Measurements from ENCODE around the gene FOSB.
A peak's percentile ranks its signal among the peaks of the same experiment; 100 is the strongest.

Gene FOSB

GRCh38 chr19:45468803-45469131, 971 bp downstream of the FOSB start:
- DNase-seq: no peak

GRCh38 chr19:45469132-45469944, 1.5 kb downstream of the FOSB start:
- peak; percentile 96 for DNase-seq

GRCh38 chr19:45469945-45470761, 2.4 kb downstream of the FOSB start:
- no peak for DNase-seq

- no peak for DNase-seq
Observed at GRCh38 chr19:45470762-45471081, 2.9 kb downstream of the FOSB start.

GRCh38 chr19:45471111-45471930, 3.5 kb downstream of the FOSB start:
- DNase-seq: no peak

- no peak for DNase-seq
Observed at GRCh38 chr19:45471931-45472562, 4.3 kb downstream of the FOSB start.

- no peak for DNase-seq
Observed at GRCh38 chr19:45472563-45473366, 5.0 kb downstream of the FOSB start.

- no peak for DNase-seq
Observed at GRCh38 chr19:45473367-45473681, 5.5 kb downstream of the FOSB start.

- no peak for DNase-seq
Observed at GRCh38 chr19:45473682-45474605, 6.1 kb downstream of the FOSB start.

- DNase-seq: no peak
Observed at GRCh38 chr19:45474606-45475521, 7.1 kb downstream of the FOSB start.

GRCh38 chr19:45475537-45476291, 7.9 kb downstream of the FOSB start:
- DNase-seq: no peak

GRCh38 chr19:45476304-45476703, 8.5 kb downstream of the FOSB start:
- no peak for DNase-seq

GRCh38 chr19:45477186-45477585, 9.4 kb downstream of the FOSB start:
- DNase-seq: no peak

- DNase-seq: no peak
Observed at GRCh38 chr19:45477713-45478453, 10.1 kb downstream of the FOSB start.

GRCh38 chr19:45478454-45479238, 10.8 kb downstream of the FOSB start:
- DNase-seq: peak; percentile 95

GRCh38 chr19:45483033-45483432, 15.2 kb downstream of the FOSB start:
- DNase-seq: no peak

- no peak for DNase-seq
Observed at GRCh38 chr19:45484273-45484945, 16.6 kb downstream of the FOSB start.
